D721Med (cell line): ENCODE measurements around the gene CLDN15.
"Not testable (repeated sequence)": the region's sequence is repeated elsewhere in the genome, so short reads cannot be mapped to it uniquely, and the experiment has no call there.

Source experiments
- DNase-seq: peaks from one replicate; pipeline ENCODE4 v3.0.0; 2011; ENCODE audit warnings: low spot score; ENCODE audit not compliant: insufficient read length
- FAIRE-seq: peaks from 2 replicates; lab custom pipeline; 2011; peaks lifted over from hg19 to GRCh38; lab: Jason Lieb, UNC
- TF ChIP-seq, protein P1 (sequence below): IDR thresholded peaks from 2 replicates; pipeline ENCODE4 v1.5.1; 2012; ENCODE audit warnings: mild to moderate bottlenecking, control low read depth; ENCODE audit not compliant: insufficient read depth; ENCODE audit errors: missing control alignments

CLDN15 gene

GRCh38 chr7:101237206-101238067 is at the start of gene CLDN15:
Gene CLDN15, minus strand, starts transcription at chr7:101237802. Its CDS starts 221 bp downstream, at chr7:101237581.
- DNase-seq (peak; percentile 2), FAIRE-seq (no peak)

GRCh38 chr7:101287032-101287431 is 49.4 kb upstream of the CLDN15 start:
- FAIRE-seq: no peak
- TF ChIP-seq, protein P1, sequence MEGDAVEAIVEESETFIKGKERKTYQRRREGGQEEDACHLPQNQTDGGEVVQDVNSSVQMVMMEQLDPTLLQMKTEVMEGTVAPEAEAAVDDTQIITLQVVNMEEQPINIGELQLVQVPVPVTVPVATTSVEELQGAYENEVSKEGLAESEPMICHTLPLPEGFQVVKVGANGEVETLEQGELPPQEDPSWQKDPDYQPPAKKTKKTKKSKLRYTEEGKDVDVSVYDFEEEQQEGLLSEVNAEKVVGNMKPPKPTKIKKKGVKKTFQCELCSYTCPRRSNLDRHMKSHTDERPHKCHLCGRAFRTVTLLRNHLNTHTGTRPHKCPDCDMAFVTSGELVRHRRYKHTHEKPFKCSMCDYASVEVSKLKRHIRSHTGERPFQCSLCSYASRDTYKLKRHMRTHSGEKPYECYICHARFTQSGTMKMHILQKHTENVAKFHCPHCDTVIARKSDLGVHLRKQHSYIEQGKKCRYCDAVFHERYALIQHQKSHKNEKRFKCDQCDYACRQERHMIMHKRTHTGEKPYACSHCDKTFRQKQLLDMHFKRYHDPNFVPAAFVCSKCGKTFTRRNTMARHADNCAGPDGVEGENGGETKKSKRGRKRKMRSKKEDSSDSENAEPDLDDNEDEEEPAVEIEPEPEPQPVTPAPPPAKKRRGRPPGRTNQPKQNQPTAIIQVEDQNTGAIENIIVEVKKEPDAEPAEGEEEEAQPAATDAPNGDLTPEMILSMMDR: no peak
- DNase-seq: no peak

More at GRCh38 chr7:101237206-101238067, at the start of gene CLDN15:
- TF ChIP-seq, protein P1: no peak

- not testable (repeated sequence) for DNase-seq, FAIRE-seq
These were observed 48.3 kb upstream of the CLDN15 start for GRCh38 chr7:101285880-101286279.

DNA sequence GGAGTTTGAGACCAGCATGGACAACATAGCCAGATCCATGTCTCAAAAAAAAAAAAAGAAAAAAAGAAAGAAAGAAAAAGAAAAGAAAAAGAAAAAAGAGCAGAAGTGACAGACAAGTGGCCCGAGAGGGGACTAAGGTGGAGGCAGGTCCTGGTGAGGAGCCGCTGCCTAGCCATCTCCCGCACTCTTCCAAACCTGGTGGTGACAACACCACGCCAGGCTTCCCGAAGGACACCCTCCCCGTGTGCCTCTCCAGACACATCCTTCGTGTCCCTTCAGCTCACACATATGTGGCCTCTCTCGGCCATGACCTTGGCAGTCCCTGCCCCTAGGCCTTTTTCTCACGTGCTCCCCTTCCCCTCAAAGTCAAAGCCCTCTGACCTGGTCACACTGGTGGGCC is 47.6 kb upstream of the CLDN15 start:
- FAIRE-seq (no peak), DNase-seq (no peak)
- TF ChIP-seq, protein P1: no peak

GRCh38 chr7:101280912-101281311 is 43.3 kb upstream of the CLDN15 start:
- FAIRE-seq, DNase-seq: not testable (repeated sequence)

GRCh38 chr7:101278461-101279292 is 41.1 kb upstream of the CLDN15 start:
- TF ChIP-seq, protein P1: no peak
- DNase-seq (no peak), FAIRE-seq (no peak)

- FAIRE-seq (no peak), DNase-seq (no peak)
- TF ChIP-seq, protein P1: no peak
These were observed 39.6 kb upstream of the CLDN15 start for GRCh38 chr7:101277155-101277554.

GRCh38 chr7:101273206-101273605 is 35.6 kb upstream of the CLDN15 start:
- FAIRE-seq: no peak
- TF ChIP-seq, protein P1: no peak
- DNase-seq: no peak
